ENCODE results near the gene S100A7. TPM values are rescaled to one million over a fixed set of nuclear protein-coding genes. Genes with fewer than 3 reads are reported as not detected.

S100A7 gene
- total and polyA plus RNA-seq, 9 of the 15 experiments (the other 6 are each of a cell fraction or from before 2014, with no cell fraction given) = not detected

DNA sequence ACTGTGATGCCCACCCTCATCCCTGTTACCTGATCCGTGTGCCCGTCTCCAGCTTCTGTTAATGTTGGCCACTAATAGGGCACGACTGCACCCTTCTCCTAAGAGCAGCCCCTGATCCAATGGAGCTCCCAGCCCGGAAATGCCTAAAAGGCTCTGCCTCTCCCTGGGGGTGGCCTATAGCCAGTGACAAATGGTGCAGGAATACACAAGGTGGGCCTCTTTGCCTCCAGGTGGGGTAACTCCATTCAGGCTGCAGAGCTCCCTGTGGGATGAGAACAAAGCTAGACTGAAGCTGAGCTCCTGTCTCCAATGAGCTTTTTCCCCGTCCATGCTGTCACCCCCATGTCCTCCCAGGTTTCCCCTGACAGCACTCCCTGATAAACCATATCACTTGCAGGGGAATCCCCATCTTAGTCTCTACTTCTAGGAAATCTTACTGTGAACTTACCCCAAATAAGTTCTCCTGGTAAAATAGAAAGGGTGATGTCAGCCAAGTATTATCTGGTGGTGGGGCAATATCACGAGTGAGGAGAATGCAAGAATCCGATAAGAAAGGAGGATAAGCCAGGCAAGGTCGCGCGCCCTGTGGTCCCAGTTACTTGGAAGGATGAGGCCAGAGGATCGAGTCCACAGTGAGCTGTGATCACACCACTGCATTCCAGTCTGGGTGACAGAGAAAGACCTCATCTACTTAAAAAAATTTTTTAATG is 25.6 kb downstream of the S100A7 start (continued):
- TF ChIP-seq ZNF695 (CRISPR knock-in tag; IDR thresholded peaks at IDR 0.05) (no peak), ERF (CRISPR knock-in tag; IDR thresholded peaks at IDR 0.05) (no peak), EZH2 (IDR thresholded peaks at IDR 0.05; ENCODE audit: borderline replicate concordance, low read depth, low read length) (no peak), HLTF (IDR thresholded peaks at IDR 0.05) (no peak), ILF3 (IDR thresholded peaks at IDR 0.05; ENCODE audit: borderline replicate concordance) (no peak), HINFP (tag; conservative IDR thresholded peaks at IDR 0.05; ENCODE audit: low read depth) (no peak), ILK (tag; IDR thresholded peaks at IDR 0.05; ENCODE audit: borderline replicate concordance, low read depth) (no peak), GATAD2B (IDR thresholded peaks at IDR 0.05; ENCODE audit: borderline replicate concordance) (no peak), WHSC1 (IDR thresholded peaks at IDR 0.05; ENCODE audit: low read length) (no peak), TSC22D4 (tag; IDR thresholded peaks at IDR 0.05) (no peak), TCF7L2 (IDR thresholded peaks at IDR 0.05; ENCODE audit: low read depth, low read length) (no peak), ZNF644 (tag; IDR thresholded peaks at IDR 0.05; ENCODE audit: low read depth) (no peak), SNIP1 (IDR thresholded peaks at IDR 0.05; ENCODE audit: low read depth) (no peak), SAFB (IDR thresholded peaks at IDR 0.05; ENCODE audit: borderline replicate concordance, low read depth, low read length) (no peak), RNF219 (CRISPR knock-in tag; IDR thresholded peaks at IDR 0.05) (no peak)
- TF ChIP-seq, protein P1, sequence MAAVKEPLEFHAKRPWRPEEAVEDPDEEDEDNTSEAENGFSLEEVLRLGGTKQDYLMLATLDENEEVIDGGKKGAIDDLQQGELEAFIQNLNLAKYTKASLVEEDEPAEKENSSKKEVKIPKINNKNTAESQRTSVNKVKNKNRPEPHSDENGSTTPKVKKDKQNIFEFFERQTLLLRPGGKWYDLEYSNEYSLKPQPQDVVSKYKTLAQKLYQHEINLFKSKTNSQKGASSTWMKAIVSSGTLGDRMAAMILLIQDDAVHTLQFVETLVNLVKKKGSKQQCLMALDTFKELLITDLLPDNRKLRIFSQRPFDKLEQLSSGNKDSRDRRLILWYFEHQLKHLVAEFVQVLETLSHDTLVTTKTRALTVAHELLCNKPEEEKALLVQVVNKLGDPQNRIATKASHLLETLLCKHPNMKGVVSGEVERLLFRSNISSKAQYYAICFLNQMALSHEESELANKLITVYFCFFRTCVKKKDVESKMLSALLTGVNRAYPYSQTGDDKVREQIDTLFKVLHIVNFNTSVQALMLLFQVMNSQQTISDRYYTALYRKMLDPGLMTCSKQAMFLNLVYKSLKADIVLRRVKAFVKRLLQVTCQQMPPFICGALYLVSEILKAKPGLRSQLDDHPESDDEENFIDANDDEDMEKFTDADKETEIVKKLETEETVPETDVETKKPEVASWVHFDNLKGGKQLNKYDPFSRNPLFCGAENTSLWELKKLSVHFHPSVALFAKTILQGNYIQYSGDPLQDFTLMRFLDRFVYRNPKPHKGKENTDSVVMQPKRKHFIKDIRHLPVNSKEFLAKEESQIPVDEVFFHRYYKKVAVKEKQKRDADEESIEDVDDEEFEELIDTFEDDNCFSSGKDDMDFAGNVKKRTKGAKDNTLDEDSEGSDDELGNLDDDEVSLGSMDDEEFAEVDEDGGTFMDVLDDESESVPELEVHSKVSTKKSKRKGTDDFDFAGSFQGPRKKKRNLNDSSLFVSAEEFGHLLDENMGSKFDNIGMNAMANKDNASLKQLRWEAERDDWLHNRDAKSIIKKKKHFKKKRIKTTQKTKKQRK (IDR thresholded peaks at IDR 0.05; ENCODE audit: borderline replicate concordance, low read depth, low read length) = no peak
- TF ChIP-seq, protein P2, sequence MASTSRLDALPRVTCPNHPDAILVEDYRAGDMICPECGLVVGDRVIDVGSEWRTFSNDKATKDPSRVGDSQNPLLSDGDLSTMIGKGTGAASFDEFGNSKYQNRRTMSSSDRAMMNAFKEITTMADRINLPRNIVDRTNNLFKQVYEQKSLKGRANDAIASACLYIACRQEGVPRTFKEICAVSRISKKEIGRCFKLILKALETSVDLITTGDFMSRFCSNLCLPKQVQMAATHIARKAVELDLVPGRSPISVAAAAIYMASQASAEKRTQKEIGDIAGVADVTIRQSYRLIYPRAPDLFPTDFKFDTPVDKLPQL (IDR thresholded peaks at IDR 0.05; ENCODE audit: extremely low read depth, insufficient read length) = no peak
- TF ChIP-seq, protein P3, sequence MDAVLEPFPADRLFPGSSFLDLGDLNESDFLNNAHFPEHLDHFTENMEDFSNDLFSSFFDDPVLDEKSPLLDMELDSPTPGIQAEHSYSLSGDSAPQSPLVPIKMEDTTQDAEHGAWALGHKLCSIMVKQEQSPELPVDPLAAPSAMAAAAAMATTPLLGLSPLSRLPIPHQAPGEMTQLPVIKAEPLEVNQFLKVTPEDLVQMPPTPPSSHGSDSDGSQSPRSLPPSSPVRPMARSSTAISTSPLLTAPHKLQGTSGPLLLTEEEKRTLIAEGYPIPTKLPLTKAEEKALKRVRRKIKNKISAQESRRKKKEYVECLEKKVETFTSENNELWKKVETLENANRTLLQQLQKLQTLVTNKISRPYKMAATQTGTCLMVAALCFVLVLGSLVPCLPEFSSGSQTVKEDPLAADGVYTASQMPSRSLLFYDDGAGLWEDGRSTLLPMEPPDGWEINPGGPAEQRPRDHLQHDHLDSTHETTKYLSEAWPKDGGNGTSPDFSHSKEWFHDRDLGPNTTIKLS (IDR thresholded peaks at IDR 0.05; ENCODE audit: borderline replicate concordance, low read depth) = no peak

Measured in K562 (cell line).